Neural cell (in vitro differentiated cells): ENCODE data around the gene CHAC2. TPM values are rescaled to one million over a fixed set of nuclear protein-coding genes. Genes with fewer than 3 reads are reported as not detected.

Source experiments
- H2AFZ ChIP-seq: fragments of 200-600, 300-800 bp; sonication (generic), shearing (Covaris generic); 2 replicates; pipeline ENCODE4 v1.6.0; 2014; ENCODE audit warnings: low read depth, mild to moderate bottlenecking, antibody characterized with exemption, low read length, moderate library complexity
- H3F3A ChIP-seq: fragments of 200-600 bp; shearing (Covaris generic); 2 replicates; pipeline ENCODE4 v1.6.1; 2016; ENCODE audit warnings: mild to moderate bottlenecking, moderate library complexity, mixed read lengths, antibody characterized with exemption, low read length; ENCODE audit not compliant: insufficient read depth, poor library complexity, severe bottlenecking
- H3K27ac ChIP-seq: fragments of 200-600, 300-800 bp; sonication (generic), shearing (Covaris generic); 2 replicates; pipeline ENCODE4 v1.5.1; 2014; ENCODE audit warnings: mild to moderate bottlenecking, low read length, moderate library complexity
- H3K27me3 ChIP-seq: fragments of 300-800, 200-600 bp; sonication (generic), shearing (Covaris generic); 2 replicates; pipeline ENCODE4 v1.6.0; 2014; ENCODE audit warnings: mild to moderate bottlenecking, low read depth, low read length, moderate library complexity; ENCODE audit not compliant: insufficient read depth
- H3K36me3 ChIP-seq: fragments of 300-800, 200-600 bp; sonication (generic), shearing (Covaris generic); 2 replicates; pipeline ENCODE4 v1.5.1; 2014; ENCODE audit warnings: mild to moderate bottlenecking, antibody characterized with exemption, low read length, moderate library complexity; ENCODE audit not compliant: insufficient read depth
- H3K4me2 ChIP-seq: fragments of 300-800, 200-600 bp; sonication (generic), shearing (Covaris generic); 2 replicates; pipeline ENCODE4 v1.6.0; 2014; ENCODE audit warnings: mild to moderate bottlenecking, low read length
- H3K4me3 ChIP-seq: fragments of 300-800, 200-600 bp; sonication (generic), shearing (Covaris generic); 2 replicates; pipeline ENCODE4 v1.5.1; 2014; ENCODE audit warnings: mild to moderate bottlenecking, low read length, moderate library complexity
- H3K79me2 ChIP-seq: fragments of 200-600 bp; shearing (Covaris generic); replicated peaks from 2 replicates; pipeline ENCODE4 v1.6.0; 2014; ENCODE audit warnings: mild to moderate bottlenecking, low read length, moderate library complexity; ENCODE audit not compliant: insufficient read depth
- H3K9ac ChIP-seq: fragments of 300-800, 200-600 bp; sonication (generic), shearing (Covaris generic); 2 replicates; pipeline ENCODE4 v1.6.1; 2016; ENCODE audit warnings: mild to moderate bottlenecking, low read length, mixed read lengths
- H3K9me2 ChIP-seq: fragments of 200-600 bp; shearing (Covaris generic); 2 replicates; pipeline ENCODE4 v1.6.1; 2016; ENCODE audit warnings: mild to moderate bottlenecking, low read length, mixed read lengths; ENCODE audit not compliant: insufficient read depth
- H3K9me3 ChIP-seq: fragments of 200-600, 300-800 bp; sonication (generic), shearing (Covaris generic); 2 replicates; pipeline ENCODE4 v1.6.1; 2016; ENCODE audit warnings: mild to moderate bottlenecking, mixed run types, low read length, moderate library complexity, mixed read lengths
- H4K20me1 ChIP-seq: fragments of 200-600 bp; shearing (Covaris generic); 2 replicates; pipeline ENCODE4 v1.6.1; 2016; ENCODE audit warnings: mild to moderate bottlenecking, mixed run types; ENCODE audit not compliant: insufficient read depth
- EP300 ChIP-seq: fragments of 450-650 bp; conservative IDR thresholded peaks from 2 replicates; pipeline ENCODE4 v1.6.1; 2014; ENCODE audit warnings: antibody characterized with exemption, mild to moderate bottlenecking, moderate library complexity; ENCODE audit not compliant: poor library complexity, severe bottlenecking
- EZH2 ChIP-seq: fragments of 200-600, 300-800 bp; shearing (Covaris generic), sonication (generic); IDR thresholded peaks from 2 replicates; pipeline ENCODE4 v1.6.1; 2014; ENCODE audit warnings: antibody characterized with exemption, low read length, borderline replicate concordance, mild to moderate bottlenecking; ENCODE audit not compliant: insufficient read depth, poor library complexity, severe bottlenecking
- MXI1 ChIP-seq: fragments of 450-650 bp; conservative IDR thresholded peaks from 2 replicates; pipeline ENCODE4 v1.6.1; 2014; ENCODE audit warnings: antibody characterized with exemption, mild to moderate bottlenecking; ENCODE audit not compliant: poor library complexity, severe bottlenecking
- POLR2AphosphoS5 ChIP-seq: IDR thresholded peaks from 2 replicates; pipeline ENCODE4 v1.6.1; 2012
- RAD21 ChIP-seq: fragments of 450-650 bp; conservative IDR thresholded peaks from 2 replicates; pipeline ENCODE4 v1.6.1; 2014; ENCODE audit warnings: antibody characterized with exemption, mild to moderate bottlenecking, moderate library complexity
- REST ChIP-seq: IDR thresholded peaks from 2 replicates; pipeline ENCODE4 v1.6.1; 2012; ENCODE audit warnings: borderline replicate concordance
- SMC3 ChIP-seq: fragments of 450-650 bp; conservative IDR thresholded peaks from 2 replicates; pipeline ENCODE4 v1.6.1; 2014; ENCODE audit warnings: antibody characterized with exemption, mild to moderate bottlenecking, moderate library complexity; ENCODE audit not compliant: poor library complexity
- TAF1 ChIP-seq: IDR thresholded peaks from 2 replicates; pipeline ENCODE4 v1.6.1; 2012; ENCODE audit warnings: low read depth
- polyA plus RNA-seq: library from polyadenylated mRNA; depleted of rRNA; stranded (reverse); fragments of >200 nt; gene quantifications from 2 replicates; pipeline ENCODE4 v1.2.3, GENCODE V29; 2014
- TF ChIP-seq, protein P1 (sequence below): fragments of 450-650 bp; IDR thresholded peaks from 2 replicates; pipeline ENCODE4 v1.5.1; 2014; ENCODE audit warnings: antibody characterized with exemption, mild to moderate bottlenecking, moderate library complexity; ENCODE audit not compliant: poor library complexity, severe bottlenecking

Gene CHAC2
- polyA plus RNA-seq, 1 donor from 2014 or later = 7.7 TPM

- no peak for TF ChIP-seq RAD21
Observed at GRCh38 chr2:53750041-53750768, 17.4 kb upstream of the CHAC2 start (continued).

DNA sequence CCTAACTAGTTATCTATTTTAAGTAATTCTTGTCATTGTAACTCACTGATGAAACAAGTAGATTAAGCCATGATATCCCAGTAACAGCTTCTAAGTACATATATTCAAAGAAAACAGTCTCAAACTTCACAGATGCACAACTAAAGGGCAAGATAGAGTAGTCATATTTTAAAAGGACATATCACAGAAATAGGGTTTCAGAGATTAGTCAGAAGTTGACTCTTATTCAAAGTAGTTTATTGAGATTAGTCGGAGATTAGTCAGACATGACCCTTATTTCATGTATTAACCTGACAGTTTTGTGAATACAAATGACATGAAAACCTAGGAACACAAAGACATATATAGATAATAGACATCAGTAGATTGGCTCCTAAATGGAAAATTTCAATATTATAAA is 15.9 kb upstream of the CHAC2 start:
- Histone ChIP-seq H3K4me2 (no peak overlapping the region), H3K27me3 (no peaks in the 10 kb centered on the region), H4K20me1 (no peaks in the 10 kb centered on the region), H3K9me2 (no peaks in the 10 kb centered on the region), H3K9ac (no peak overlapping the region), H3K36me3 (peaks cover 11% of the 10 kb centered on the region), H3K4me3 (no peak overlapping the region), H3K79me2 (no peaks in the 10 kb centered on the region), H2AFZ (no peak overlapping the region), H3F3A (no peaks in the 10 kb centered on the region), H3K27ac (no peak overlapping the region), H3K9me3 (no peaks in the 10 kb centered on the region)
- TF ChIP-seq TAF1 (no peak), EP300 (no peak)

DNA sequence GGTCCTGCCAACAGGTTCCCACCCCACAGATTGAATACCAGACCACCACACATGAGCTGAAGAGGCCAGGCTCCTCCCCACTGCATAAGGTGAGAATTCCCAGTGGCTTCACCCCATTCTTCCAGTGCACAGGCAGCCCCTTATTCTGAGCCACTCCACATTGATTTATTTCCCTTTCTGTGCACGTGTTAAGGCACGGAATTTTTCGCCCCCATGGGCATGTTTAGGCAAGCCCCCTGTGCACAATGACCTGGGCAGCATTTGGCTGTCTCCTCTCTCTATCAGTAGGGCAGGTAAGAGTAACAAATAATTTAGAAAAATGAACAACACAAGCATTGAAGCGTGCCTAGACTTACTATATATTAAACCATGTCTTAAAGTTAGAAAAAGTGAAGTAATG is 15.2 kb upstream of the CHAC2 start:
- Histone ChIP-seq H3K36me3 (peaks cover 11% of the 10 kb centered on the region), H3K27ac (no peak overlapping the region), H3K27me3 (no peaks in the 10 kb centered on the region), H3K9me2 (no peaks in the 10 kb centered on the region), H3F3A (no peaks in the 10 kb centered on the region), H3K9ac (no peak overlapping the region), H4K20me1 (no peaks in the 10 kb centered on the region), H3K9me3 (no peaks in the 10 kb centered on the region), H2AFZ (no peak overlapping the region), H3K4me3 (no peak overlapping the region), H3K4me2 (no peak overlapping the region), H3K79me2 (no peaks in the 10 kb centered on the region)
- TF ChIP-seq TAF1 (no peak), MXI1 (no peak), EZH2 (no peak), POLR2AphosphoS5 (no peak)

DNA sequence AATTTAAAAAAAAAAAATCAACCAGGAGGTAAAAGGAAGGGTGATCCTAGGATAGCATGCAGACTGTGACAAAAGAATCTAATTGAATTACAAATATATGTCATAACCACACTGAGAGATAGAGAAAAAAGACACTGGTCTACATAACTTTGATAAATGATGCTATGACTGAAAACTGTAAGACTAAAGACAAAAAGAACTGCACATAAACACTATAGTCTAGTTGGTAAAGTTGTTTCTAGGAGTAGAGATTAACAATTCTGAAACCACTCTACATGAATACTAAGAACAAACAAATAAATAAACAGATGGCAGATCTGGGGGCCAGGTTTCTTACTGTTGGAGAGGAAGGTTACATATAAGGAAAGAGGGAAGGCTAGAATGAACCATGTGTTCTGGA is 14.6 kb upstream of the CHAC2 start:
- no peak overlapping the region for H2AFZ ChIP-seq
- no peaks in the 10 kb centered on the region for H3K9me2 ChIP-seq
- H3K27ac ChIP-seq = no peak overlapping the region
- no peak overlapping the region for H3K9ac ChIP-seq
- peaks cover 11% of the 10 kb centered on the region for H3K36me3 ChIP-seq
- TF ChIP-seq POLR2AphosphoS5 (no peak), RAD21 (no peak), EP300 (no peak), EZH2 (no peak), MXI1 (no peak), REST (no peak), TAF1 (no peak), SMC3 (no peak)
- TF ChIP-seq, protein P1, sequence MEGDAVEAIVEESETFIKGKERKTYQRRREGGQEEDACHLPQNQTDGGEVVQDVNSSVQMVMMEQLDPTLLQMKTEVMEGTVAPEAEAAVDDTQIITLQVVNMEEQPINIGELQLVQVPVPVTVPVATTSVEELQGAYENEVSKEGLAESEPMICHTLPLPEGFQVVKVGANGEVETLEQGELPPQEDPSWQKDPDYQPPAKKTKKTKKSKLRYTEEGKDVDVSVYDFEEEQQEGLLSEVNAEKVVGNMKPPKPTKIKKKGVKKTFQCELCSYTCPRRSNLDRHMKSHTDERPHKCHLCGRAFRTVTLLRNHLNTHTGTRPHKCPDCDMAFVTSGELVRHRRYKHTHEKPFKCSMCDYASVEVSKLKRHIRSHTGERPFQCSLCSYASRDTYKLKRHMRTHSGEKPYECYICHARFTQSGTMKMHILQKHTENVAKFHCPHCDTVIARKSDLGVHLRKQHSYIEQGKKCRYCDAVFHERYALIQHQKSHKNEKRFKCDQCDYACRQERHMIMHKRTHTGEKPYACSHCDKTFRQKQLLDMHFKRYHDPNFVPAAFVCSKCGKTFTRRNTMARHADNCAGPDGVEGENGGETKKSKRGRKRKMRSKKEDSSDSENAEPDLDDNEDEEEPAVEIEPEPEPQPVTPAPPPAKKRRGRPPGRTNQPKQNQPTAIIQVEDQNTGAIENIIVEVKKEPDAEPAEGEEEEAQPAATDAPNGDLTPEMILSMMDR = no peak
- H3K4me2 ChIP-seq = no peak overlapping the region
- no peaks in the 10 kb centered on the region for H3K9me3 ChIP-seq
- H4K20me1 ChIP-seq = no peaks in the 10 kb centered on the region
- H3K27me3 ChIP-seq = no peaks in the 10 kb centered on the region
- no peaks in the 10 kb centered on the region for H3F3A ChIP-seq
- no peak overlapping the region for H3K4me3 ChIP-seq
- H3K79me2 ChIP-seq = no peaks in the 10 kb centered on the region
